ENCODE results near the gene PSMC4.
A peak's percentile ranks its signal among the peaks of the same experiment; 100 is the strongest.
"Not testable (repeated sequence)": the region's sequence is repeated elsewhere in the genome, so short reads cannot be mapped to it uniquely, and the experiment has no call there.

Gene PSMC4

DNA sequence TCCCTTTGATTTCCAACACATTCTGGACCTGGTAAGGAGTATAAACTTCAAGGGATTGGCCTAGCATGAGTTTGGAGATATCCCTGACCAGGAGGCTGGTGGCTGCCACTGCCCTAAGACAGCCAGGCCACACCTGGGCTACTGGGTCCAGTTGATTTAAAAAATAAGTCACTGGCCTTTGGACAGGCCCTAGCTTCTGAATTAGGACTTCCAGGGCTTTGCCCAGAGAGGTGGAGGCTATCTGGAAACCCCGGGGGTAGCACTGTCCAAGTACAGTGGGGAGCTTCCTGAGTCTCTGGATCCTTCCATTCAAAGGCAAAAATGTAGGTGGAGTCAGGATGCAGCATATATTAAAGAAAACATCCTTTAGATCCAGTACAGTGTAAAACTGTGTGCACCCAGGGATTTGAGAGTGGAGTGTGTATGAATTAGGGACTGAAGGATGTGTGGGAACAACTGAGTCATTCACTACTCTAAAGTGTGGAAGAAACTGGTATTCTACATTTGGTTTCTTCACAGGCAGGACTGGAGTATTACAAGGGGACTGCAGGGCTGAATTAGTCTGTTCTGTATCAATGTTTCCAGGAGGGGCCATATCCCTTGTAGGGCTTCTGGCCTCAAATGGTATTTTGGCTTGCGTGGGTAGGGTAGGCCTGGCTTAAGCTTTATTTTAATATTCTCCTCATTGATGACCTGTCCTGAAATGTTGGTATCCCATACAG, 21.8 kb upstream of the PSMC4 start:
- no peak for DNase-seq

DNA sequence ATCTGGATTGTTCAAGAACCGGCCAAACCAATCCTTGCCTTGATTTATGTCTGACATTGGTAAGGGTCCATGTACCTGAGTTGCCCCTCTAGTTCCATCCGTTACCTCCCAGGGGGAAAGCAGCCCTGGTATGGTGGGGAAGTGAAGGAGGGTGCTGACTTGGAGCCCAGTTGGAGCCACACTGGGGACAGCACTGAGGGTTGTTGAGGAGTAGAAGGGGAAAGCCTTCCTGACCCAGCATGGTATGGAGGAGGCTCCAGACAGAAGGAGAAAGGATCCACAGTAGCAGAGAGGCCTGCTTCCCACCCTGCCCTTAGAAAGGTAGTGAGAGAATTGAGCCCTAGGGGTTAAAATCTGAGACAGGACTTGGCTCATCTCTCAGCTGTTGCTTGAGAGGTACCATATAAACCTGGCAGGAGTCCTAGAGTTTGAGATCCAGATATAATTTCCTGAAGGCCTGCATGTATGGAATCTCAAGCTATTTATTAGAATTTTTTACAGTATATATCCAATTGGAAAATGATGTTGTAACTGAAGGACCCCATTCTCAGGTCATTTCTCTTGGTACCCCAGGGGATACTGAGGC, 19.8 kb upstream of the PSMC4 start:
- no peak for DNase-seq

DNA sequence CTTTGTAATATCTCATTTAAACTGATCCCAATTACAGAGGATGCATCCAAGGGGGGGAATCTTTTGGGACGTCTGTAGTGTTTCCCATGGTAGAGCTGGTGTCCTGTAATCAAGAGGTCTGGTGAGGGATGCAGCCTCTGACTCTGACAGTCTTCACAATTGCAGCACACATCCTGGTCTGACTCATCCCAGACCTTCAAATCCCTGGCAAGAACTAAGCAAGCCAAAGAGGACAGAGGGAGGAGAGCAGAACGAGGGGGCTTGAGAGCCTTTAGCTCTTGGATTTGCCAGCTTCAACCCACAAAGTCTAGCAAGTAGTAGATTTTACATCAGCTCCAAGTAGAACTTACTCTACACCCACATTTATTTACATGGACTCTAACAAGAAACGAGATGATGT, 19.3 kb upstream of the PSMC4 start:
- DNase-seq = peak; percentile 33

DNA sequence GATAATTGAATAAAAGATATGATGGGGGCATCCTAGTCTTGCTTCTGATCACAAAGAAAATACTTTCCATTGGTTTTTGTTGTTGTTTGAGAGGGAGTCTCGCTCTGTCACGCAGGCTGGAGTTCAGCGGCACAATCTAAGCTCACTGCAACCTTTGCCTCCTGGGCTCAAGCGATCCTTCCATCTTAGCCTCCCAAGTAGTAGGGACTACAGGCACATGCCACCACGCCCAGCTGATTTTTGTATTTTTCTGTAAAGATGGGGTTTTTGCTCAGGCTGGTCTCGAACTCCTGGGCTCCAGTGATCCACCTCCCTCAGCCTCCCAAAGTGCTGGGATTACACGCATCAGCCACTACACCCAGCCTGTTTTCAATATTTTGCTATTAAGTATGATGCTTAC, 17.1 kb upstream of the PSMC4 start:
- DNase-seq = no peak

DNA sequence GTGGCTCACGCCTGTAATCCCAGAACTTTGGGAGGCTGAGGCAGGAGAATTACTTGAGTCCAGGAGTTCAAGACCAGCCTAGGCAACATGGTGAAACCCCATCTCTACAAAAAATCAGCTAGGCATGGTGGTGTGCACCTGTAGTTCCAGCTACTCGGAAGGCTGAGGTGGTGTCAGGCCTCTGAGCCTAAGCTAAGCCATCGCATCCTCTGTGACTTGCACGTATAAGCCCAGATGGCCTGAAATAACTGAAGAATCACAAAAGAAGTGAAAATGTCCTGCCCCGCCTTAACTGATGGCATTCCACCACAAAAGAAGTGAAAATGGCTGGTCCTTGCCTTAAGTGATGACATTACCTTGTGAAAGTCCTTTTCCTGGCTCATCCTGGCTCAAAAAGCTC, 13.1 kb upstream of the PSMC4 start:
- not testable (repeated sequence) for DNase-seq

DNA sequence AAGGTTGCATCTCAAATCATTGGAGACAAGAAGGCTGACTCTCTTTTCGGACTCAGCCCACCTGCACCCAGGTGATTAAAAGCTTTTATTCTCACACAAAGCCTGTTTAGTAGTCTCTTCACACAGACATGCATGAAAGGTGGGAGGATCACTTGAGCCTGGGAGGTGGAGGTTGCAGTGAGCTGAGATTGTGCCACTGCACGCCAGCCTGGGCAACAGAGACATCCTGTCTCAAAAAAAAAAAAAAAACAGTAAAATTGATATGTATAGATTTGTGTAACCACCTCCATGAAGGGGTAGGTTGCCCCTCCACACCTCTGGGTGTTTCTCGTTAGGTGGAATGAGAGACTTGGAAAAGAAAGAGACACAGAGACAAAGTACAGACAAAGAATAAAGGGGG, 12.0 kb upstream of the PSMC4 start:
- not testable (repeated sequence) for DNase-seq

DNA sequence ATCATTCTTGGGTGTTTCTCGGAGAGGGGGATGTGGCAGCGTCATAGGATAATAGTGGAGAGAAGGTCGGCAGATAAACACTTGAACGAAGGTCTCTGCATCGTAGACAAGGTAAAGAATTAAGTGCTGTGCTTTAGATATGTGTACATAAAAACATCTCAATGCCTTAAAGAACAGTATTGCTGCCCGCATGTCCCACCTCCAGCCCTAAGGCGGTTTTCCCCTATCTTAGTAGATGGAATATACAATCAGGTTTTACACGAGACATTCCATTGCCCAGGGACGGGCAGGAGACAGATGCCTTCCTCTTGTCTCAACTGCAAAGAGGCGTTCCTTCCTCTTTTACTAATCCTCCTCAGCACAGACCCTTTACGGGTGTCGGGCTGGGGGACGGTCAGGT, 11.6 kb upstream of the PSMC4 start:
- not testable (repeated sequence) for DNase-seq

DNA sequence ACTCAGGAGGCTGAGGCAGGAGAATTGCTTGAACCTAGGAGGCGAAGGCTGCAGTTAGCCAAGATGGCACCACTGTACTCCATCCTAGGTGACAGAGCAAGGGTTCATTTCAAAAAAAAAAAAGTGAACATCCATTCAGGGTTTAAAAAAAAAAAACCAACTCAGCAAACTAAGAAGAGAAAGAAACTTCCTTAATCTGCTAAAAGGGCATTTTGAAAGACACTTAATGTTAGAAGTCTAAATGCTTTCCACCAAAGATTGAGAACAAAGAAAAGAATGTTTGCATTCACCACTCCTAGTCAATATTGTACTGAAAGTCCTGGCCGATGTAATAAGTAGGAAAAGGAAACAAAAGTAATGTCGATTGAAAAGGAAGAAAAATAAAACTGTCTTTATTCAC, 7.1 kb upstream of the PSMC4 start:
- DNase-seq = no peak

DNA sequence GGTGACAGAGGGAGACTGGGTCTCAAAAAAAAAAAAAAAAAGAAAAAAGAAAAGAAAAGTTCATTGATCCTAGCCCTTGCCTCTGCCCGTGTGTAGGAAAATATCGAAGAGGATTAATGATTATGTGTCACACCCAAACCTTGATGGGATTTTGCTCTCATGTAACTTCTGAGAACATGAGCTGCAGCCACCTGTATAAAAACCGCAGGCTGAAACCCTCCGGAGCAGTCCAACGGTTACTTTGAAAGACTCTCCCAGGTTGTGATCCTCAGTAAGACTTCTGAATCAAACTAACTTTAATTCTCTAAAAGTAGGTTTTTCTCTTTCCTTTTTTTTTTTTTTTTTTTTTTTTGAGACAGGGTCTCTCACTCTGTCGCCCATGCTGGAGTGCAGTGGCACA, 4.3 kb upstream of the PSMC4 start:
- no peak for DNase-seq

DNA sequence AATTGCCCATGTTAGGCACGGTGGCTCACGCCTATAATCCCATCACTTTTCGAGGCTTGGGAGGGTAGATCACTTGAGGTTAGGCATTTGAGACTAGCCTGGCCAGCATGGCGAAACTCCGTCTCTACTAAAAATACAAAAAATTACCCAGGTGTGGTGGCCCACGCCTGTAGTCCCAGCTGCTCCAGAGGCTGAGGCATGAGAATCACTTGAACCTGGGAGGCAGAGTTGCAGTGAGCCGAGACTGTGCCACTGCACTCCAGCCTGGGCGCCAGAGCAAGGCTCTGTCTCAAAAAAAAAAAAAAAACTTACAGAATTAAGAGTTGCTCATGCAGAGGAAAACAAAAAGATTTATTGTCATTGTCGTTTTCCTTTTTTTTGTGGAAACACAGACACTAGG, 3.4 kb upstream of the PSMC4 start:
- no peak for DNase-seq

DNA sequence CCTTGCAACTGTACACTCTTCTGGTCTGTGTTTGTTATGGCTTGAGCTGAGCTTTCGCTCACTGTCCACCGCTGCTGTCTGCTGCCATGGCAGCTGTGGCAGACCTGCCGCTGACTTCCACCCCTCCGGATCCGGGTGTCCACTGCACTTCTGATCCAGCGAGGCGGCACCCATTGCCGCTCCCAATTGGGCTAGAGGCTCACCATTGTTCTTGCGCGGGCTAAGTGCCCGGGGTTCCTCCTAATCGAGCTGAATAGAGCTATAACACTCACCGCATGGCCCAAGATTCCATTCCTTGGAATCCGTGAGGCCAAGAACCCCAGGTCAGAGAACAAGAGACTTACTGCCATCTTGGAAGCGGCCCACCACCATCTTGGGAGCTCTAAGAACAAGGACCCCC, 2.2 kb upstream of the PSMC4 start:
- no peak for DNase-seq

DNA sequence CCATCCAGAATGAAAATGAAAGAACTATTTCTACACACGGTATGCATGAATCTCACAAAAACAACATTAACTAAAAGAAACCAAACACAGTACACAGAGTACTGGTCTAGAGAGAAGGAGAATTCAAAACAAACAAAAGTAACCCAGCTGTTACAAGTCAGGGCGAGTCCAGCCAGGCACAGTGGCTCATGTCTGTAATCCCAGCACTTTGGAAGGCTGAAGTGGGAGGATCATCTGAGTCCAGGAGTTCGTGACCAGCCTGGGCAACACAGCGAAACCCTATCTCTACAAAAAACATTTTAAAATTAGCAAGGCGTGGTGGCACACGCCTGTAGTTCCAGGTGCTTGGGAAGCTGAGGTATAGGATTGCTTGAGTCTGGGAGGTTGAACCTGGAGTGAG, 1.7 kb upstream of the PSMC4 start:
- DNase-seq = no peak

DNA sequence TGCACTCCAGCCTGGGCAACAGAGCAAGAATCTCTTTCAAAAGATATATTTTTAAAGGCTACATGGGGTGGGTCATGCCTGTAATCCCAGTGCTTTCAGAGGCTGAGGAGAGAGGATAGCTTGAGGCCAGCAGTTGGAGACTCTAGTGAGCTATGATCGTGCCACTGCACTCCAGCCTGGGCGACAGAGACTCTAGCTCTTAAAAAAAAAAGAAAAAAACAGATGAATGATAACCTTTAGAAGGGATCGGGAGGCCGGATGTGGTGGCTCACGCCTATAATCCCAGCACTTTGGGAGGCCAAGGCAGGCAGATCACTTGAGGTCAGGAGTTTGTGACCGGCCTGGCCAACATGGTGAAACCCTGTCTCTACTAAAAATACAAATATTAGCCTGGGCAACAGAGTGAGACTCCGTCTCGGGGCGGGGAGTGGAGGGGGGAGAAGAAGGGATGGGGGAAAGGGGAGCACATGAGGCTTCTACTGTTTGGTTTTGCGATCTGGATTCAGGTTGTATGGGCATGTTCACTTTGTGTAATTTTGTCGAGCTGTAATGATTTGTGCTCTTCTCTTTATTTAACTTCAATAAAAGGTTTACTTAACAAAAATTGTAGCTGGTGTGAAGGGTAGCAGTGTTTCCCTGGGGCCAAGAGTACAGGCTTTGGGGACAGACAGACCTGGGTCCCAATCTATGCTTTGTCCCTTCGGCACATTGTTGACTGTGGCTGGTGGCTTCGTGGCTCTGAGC, 1.1 kb upstream of the PSMC4 start:
- no peak for DNase-seq

DNA sequence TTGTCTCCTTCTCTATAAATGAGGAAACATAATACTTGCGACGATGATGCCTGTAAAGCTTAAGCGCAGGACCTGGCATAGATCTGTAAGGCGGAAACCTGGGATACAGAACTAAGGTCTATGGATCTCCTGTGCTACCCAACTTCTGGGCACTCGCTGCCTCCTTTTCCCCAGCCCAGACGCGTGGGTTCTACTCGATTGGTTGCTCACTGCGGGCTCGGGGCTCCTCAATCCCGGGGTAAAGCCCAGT, 615 bp upstream of the PSMC4 start:
- DNase-seq = no peak

DNA sequence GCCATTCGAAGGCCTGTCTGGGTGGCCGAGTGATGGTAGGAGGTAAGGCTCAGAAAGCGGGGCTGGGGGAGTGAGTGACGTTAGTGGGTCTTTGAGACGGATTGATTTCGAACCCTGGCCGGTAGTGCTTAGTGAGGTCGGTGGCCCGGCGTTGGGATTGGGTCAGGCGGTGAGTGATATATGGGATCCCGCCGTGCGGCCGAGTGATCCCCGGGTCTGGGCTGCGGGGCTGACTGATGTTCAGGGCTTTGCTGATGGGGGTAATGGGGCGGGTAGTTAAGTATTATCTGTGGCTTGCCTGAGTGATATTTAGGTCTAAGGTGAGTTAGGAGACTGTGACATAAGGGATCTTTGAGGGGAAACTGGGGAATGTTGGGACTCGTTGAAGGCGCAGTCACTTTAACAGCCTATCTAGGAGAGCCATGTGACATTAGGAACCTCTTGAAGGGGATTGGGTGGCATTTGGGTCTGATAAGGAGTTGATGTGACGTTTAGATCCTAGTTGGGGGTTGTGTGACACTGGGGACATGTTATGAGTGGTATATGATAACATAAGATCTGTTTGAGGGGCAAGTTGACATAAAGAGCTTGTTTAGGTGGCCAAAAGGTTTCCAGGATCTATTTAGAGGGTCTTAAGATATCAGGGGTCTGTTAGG, 543 bp downstream of the PSMC4 start:
- DNase-seq = no peak

DNA sequence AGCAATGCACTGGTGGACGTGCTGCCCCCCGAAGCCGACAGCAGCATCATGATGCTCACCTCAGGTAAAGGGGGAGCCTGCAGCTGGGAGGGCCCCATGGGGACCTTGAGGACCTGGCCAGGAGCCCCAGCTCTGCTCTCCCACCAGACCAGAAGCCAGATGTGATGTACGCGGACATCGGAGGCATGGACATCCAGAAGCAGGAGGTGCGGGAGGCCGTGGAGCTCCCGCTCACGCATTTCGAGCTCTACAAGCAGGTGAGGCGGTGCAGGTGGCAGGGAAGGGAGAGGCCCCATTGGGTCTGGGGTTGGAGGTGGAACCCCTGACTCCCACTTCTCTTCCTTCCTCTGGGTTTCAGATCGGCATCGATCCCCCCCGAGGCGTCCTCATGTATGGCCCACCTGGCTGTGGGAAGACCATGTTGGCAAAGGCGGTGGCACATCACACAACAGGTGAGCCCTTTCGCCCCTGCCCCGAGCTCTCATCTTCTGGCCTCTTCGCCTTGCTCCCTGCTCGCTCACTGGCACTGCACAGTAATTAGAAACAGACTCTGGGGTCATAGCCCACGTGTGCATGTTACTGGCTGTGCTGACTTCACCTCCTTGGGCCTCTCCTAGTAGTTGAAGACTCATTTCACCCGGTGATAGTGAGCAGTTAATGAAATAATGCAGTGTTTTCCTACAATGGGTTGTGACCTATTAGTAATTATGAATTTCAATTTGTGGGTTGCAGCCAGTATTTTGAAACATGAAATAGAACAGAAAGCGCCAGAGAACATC, 3.6 kb downstream of the PSMC4 start:
- DNase-seq = no peak

DNA sequence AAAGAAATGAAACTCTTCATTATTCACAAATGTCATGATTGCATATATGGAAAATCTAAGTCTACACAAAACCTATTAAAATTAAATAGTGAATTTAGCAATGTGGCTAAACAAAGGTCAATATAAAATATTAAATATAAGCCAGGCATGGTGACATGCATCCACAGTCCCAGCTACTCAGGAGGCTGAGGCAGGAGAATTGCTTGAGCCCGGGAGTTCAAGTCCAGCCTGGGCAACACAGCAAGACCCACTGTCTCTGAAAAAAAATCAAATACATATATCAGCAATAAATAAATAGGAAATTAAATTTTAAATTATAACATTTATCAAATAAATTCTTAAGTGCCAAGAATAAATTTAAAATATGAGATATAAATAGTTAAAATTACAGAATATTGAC, 11.9 kb downstream of the PSMC4 start:
- no peak for DNase-seq

DNA sequence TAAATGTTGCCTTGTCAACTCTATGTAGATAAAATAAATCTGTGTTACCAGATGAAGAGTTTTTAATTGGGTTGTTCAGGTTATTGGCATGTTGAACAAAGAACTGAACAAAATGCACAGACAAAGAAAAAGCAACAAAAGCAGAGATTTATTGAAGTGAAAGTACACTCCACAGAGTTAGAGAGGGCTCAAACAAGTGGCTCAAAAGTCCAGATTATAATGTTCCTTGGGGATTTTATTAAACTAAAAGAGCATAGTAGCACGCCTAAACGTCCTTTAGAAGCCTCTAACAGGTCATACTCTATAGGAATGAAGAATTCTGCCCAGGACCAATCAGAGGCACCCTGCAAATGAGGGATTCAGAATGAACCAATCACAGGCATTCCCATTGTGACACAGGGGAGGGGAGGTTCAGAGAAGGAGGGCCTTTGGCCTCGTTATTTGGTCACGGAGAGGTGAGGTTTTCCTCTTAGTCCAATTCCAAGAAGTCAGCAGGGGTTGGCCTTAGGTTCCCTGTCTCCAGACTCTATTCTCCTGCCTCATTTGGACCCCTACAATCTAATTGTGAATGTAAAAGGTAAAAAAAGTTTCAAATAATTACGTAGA, 12.8 kb downstream of the PSMC4 start:
- DNase-seq = no peak

DNA sequence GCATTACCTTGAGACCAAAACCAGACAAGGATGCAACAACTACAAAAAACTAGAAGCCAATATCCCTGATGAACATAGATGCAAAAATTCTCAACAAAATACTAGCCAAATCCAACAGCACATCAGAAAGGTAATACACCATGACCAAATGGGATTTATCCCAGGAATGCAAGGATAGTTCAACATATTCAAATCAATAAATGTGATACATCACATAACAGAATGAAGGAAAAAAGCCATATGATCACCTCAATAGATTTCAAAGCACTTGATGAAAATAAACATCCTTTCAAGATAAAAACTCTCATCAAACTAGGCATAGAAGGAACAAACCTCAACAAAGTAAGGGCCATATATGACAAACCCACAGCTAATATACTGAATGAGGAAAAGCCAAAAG, 15.7 kb downstream of the PSMC4 start:
- DNase-seq = no peak

DNA sequence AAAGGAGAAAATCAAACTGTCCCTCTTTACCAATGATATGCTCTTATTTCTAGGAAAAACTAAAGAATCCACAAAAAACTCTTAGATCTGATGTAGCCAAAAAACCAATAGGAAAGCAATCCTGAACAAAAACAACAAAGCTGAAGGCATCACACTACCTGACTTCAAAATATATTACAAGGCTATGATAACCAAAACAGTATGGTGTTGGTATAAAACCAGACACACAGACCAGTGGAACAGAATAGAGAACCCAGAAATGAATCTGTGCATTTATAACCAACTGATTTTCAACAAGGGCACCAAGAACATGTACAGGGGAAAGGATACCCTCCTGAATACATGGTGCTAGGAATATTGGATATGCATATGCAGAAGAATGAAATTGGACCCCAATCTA, 16.2 kb downstream of the PSMC4 start:
- DNase-seq = no peak

DNA sequence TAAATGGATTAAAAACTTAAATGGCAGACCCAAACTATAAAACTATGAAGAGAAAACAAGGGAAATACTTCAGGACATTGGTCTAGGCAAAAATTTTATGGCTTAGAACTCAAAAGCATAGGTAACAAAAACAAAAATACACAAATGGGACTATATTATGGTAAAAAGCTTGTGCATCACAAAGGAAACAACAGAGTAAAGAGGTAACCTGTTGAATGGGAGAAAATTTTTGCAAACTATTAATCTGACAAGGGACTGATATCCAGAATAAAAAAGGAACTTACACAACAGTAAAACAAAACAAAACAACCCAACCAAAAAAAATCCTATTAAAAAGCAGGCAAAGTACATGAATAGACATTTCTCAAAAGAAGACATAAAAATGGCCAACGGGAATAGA, 16.6 kb downstream of the PSMC4 start:
- DNase-seq = no peak

DNA sequence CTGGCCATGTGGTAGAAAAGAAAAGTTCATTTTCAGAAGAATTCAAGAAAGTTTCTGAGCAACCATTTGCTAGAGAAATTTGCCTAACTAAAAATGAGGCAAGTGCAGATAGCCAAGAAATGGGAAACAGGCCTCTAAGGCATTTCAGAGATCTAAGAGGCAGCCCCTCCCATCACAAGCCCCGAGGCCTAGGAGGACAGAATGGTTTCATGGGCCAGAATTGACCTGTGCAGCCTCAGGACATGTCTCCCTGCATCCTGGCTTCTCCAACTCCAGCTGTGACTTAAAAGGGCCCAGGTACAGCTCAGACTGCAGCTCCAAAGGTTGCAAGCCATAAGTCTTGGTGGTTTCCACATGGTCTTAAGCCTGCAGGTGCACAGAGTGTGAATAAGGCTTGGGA, 22.6 kb downstream of the PSMC4 start:
- DNase-seq = no peak

DNA sequence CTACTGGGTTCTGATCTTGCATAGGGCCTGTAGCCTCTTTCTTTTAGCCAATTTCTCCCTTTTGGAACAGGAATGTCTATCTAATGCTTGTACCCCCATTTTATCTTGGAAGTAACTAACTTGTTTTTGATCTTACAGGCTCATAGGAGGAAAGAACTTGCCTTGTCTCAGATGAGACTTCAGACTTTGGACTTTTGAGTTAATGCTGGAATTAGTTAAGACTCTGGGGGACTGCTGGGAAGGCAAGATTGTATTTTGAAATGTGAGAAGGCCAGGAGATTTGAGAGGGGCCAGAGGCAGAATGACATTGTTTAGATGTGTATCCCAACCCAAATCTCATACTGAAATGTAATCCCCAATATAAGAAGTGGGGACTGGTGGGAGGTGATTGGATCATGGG, 23.4 kb downstream of the PSMC4 start:
- no peak for DNase-seq

All from HCEC 1CT (cell line).